Gastrocnemius medialis (tissue), 4 donors: Measurements from ENCODE around the gene MANEA. TPM values are rescaled to one million over a fixed set of nuclear protein-coding genes. Genes with fewer than 3 reads are reported as not detected.
"Not testable (repeated sequence)": the region's sequence is repeated elsewhere in the genome, so short reads cannot be mapped to it uniquely, and the experiment has no call there.

Experiments
- ATAC-seq, 2 donors: fragments of 150-250 bp; one replicate each; pipeline ENCODE4 v1.9.1; 2016
- DNase-seq, 2 donors: peaks; one replicate each; pipeline ENCODE4 v3.0.0-alpha.2; 2019
- H3K27ac ChIP-seq, 4 donors: fragments of 200-600 bp; sonication (generic); 1 replicate in 1 of 4; 2 replicates in 3 of 4; pipeline ENCODE4 v1.5.1; 2016 to 2018; ENCODE audit warnings: mild to moderate bottlenecking in 2 of 4, moderate library complexity in 1 of 4
- H3K27me3 ChIP-seq, 3 donors: fragments of 200-600 bp; sonication (generic) in 2 of 3; 1 replicate in 1 of 3; 2 replicates in 2 of 3; pipeline versions ENCODE4 v1.5.1 to v1.6.0; 2016 to 2019; ENCODE audit warnings: mild to moderate bottlenecking in 1 of 3, moderate library complexity in 1 of 3
- H3K36me3 ChIP-seq, 2 donors: fragments of 200-600 bp; sonication (generic) in 1 of 2; one replicate each; pipeline ENCODE4 v1.5.1; 2017 to 2018
- H3K4me1 ChIP-seq, 2 donors: fragments of 200-600 bp; sonication (generic) in 1 of 2; one replicate each; pipeline ENCODE4 v1.5.1; 2016 to 2017; ENCODE audit warnings: mild to moderate bottlenecking in 2 of 2
- H3K4me3 ChIP-seq, 4 donors: fragments of 200-600 bp; sonication (generic) in 3 of 4; 1 replicate in 1 of 4; 2 replicates in 3 of 4; pipeline ENCODE4 v1.5.1; 2016 to 2019; ENCODE audit warnings: mild to moderate bottlenecking in 2 of 4
- H3K9me3 ChIP-seq, 3 donors: fragments of 200-600 bp; sonication (generic) in 2 of 3; 1 replicate in 1 of 3; 2 replicates in 2 of 3; pipeline ENCODE4 v1.5.1; 2016 to 2019
- CTCF ChIP-seq, 5 experiments: fragments of 450-650 bp in 3 of 5; fragments of 200-600 bp in 2 of 5; sonication (generic) in 2 of 5; IDR thresholded peaks in 4 of 5; conservative IDR thresholded peaks in 1 of 5; 1 replicate in 4 of 5; 2 replicates in 1 of 5; pipeline ENCODE4 v1.5.1; 2016 to 2019; ENCODE audit warnings: antibody characterized with exemption in 5 of 5, mild to moderate bottlenecking in 3 of 5, moderate library complexity in 3 of 5
- POLR2A ChIP-seq, 2 donors: fragments of 450-650 bp; IDR thresholded peaks; one replicate each; pipeline ENCODE4 v1.6.1; 2017; ENCODE audit warnings: antibody characterized with exemption in 2 of 2, mild to moderate bottlenecking in 2 of 2, moderate library complexity in 2 of 2
- in situ Hi-C, 4 donors: fragments of 200-750 bp; cut with MboI; loops; one replicate each; pipeline versions ENCODE4 v1.15.0 to v1.8.0; 2017; ENCODE audit warnings: low sequenced_read_pairs in 4 of 4
- intact Hi-C: fragments of 100-400 bp; cut with DNase I; formaldehyde crosslinking; loops from one replicate; pipeline ENCODE4 v1.15.1; 2023; ENCODE audit warnings: low total_unique reads
- total RNA-seq, 4 donors: library from RNA; depleted of rRNA; stranded (reverse); fragments of >200 nt; gene quantifications; one replicate each; pipeline versions ENCODE4 v1.1.0 to v1.2.3, GENCODE V29; 2016

MANEA gene
- total RNA-seq, 4 donors from 2014 or later: 1.7 to 4.5 (median 2.8) TPM

DNA sequence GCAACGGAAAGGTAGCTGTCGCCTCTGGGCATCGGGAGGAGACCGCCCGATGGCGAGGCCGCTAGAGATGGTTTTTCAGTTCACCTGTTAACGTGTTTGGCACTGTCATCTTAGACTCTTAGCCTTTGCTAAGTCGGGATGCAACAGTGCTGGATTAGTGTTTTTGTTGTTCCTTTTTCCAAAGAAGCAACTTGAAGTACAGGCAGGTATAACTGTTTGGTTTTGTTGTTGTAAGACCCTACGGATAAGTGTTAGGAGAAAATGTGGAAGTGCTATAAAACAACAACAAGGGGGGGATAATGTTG, 723 bp downstream of the MANEA start:
- no peaks in the 10 kb centered on the region for H3K9me3 ChIP-seq
- ATAC-seq (peak; percentile 34 to 49), DNase-seq (no peak)
- H3K27me3 ChIP-seq: no peaks in the 10 kb centered on the region
- peak overlapping the region; percentile 83 to 91 (median 88) for H3K4me3 ChIP-seq
- no peaks in the 10 kb centered on the region for H3K36me3 ChIP-seq
- H3K4me1 ChIP-seq: peaks cover 18 to 31% of the 10 kb centered on the region in 2 donors
- in situ Hi-C loops: no loop called here
- H3K27ac ChIP-seq: peak overlapping the region; percentile 93 to 95 (median 94)
- TF ChIP-seq POLR2A (IDR thresholded peaks at IDR 0.05) (no peak), CTCF (IDR thresholded peaks at IDR 0.05 in 4 of 5, conservative IDR thresholded peaks at IDR 0.05 in 1 of 5) (no peak)
- intact Hi-C loops: no loop called here

DNA sequence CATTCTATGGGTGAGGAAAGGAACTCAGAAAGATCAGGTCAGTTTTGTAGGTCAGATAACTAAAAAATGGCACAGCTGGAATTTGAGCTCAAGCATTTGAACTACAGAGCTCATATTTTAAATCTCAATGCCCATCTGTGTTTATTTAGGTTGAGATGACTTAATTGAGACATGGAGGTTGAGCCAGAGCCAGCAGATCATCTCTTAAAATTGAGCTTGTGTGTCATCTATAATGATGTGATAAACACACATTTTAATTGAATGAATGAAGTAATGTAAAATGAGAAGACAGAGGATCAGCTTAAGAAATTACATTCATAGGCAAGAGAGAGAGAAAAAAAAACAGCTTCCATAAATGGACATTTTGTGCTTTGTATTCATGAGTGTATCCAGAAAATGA, 3.7 kb downstream of the MANEA start:
- Histone ChIP-seq H3K4me3 (no peak overlapping the region), H3K36me3 (no peaks in the 10 kb centered on the region), H3K27me3 (no peaks in the 10 kb centered on the region), H3K9me3 (no peaks in the 10 kb centered on the region), H3K4me1 (peaks cover 7 to 16% of the 10 kb centered on the region in 2 donors), H3K27ac (no peak overlapping the region)
- ATAC-seq (no peak), DNase-seq (no peak)
- in situ Hi-C loops (no loop called here), intact Hi-C loops (no loop called here)
- TF ChIP-seq POLR2A (IDR thresholded peaks at IDR 0.05) (no peak), CTCF (IDR thresholded peaks at IDR 0.05 in 4 of 5, conservative IDR thresholded peaks at IDR 0.05 in 1 of 5) (no peak)

GRCh38 chr6:95584226-95584625, 6.9 kb downstream of the MANEA start:
- H3K4me3 ChIP-seq, in situ Hi-C loops, intact Hi-C loops, H3K4me1 ChIP-seq, ATAC-seq, H3K36me3 ChIP-seq, DNase-seq, H3K27ac ChIP-seq, H3K9me3 ChIP-seq, H3K27me3 ChIP-seq: not testable (repeated sequence)

DNA sequence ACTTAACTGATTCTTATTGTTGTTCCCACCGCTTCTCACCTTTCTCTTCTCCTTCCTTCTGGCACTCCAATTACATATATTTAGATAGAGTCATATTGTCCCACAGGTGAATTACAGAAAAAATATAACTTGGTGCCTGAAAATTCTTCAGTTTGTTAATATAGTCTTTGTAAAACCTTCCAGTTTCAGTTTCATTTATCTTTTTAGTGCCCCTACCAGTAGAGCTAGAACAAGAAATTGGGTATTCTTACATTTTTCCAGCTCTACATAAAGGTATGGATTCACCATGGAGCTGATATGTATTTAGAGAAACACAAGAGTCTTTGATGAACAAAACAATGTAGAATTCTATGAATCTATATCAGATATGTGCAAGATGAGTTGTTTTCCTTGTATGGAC, 10.7 kb downstream of the MANEA start:
- intact Hi-C loops (no loop called here), in situ Hi-C loops (no loop called here)
- Histone ChIP-seq H3K27me3 (no peaks in the 10 kb centered on the region), H3K9me3 (no peaks in the 10 kb centered on the region), H3K4me3 (no peak overlapping the region), H3K36me3 (no peaks in the 10 kb centered on the region), H3K4me1 (no peaks in the 10 kb centered on the region), H3K27ac (no peak overlapping the region)
- ATAC-seq (no peak), DNase-seq (no peak)
- TF ChIP-seq POLR2A (IDR thresholded peaks at IDR 0.05) (no peak), CTCF (IDR thresholded peaks at IDR 0.05 in 4 of 5, conservative IDR thresholded peaks at IDR 0.05 in 1 of 5) (no peak)

DNA sequence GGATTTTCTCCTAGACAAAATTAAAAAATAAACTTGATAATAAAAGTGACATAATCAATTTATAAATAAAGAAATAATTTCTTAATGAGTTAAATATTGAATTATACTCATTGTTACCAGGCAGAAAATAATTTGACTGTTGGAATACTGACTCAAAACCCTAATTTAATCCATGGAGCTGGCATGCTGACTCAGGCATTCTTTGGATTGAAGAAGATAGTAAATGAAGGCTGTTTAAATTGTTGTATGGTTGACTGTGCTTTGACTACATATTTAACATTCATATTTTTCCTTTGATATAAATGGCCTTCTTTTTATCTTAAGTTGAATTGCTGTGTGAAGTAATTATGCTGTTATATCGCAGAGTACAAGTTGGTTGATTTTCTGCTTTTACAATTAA, 11.7 kb downstream of the MANEA start:
- in situ Hi-C loops: no loop called here
- Histone ChIP-seq H3K27ac (no peak overlapping the region), H3K27me3 (no peaks in the 10 kb centered on the region), H3K36me3 (no peaks in the 10 kb centered on the region), H3K9me3 (no peaks in the 10 kb centered on the region), H3K4me3 (no peak overlapping the region), H3K4me1 (no peaks in the 10 kb centered on the region)
- DNase-seq (no peak), ATAC-seq (no peak)
- no peak for TF ChIP-seq CTCF (IDR thresholded peaks at IDR 0.05 in 4 of 5, conservative IDR thresholded peaks at IDR 0.05 in 1 of 5)
- TF ChIP-seq POLR2A (IDR thresholded peaks at IDR 0.05): no peak
- intact Hi-C loops: no loop called here
